PC-3 (cell line): ENCODE measurements around the gene ENTPD1.

Experiments
- CTCF ChIP-seq: fragments of 300-600 bp; sonication (generic); conservative IDR thresholded peaks from 2 replicates; pipeline ENCODE4 v1.5.1; 2017; ENCODE audit warnings: antibody characterized with exemption, low read depth, mild to moderate bottlenecking, low read length
- EZH2 ChIP-seq: fragments of 300-600 bp; sonication (generic); IDR thresholded peaks from one replicate; pipeline ENCODE4 v1.6.1; 2017; ENCODE audit warnings: antibody characterized with exemption, mild to moderate bottlenecking, low read length; ENCODE audit not compliant: unreplicated experiment

DNA sequence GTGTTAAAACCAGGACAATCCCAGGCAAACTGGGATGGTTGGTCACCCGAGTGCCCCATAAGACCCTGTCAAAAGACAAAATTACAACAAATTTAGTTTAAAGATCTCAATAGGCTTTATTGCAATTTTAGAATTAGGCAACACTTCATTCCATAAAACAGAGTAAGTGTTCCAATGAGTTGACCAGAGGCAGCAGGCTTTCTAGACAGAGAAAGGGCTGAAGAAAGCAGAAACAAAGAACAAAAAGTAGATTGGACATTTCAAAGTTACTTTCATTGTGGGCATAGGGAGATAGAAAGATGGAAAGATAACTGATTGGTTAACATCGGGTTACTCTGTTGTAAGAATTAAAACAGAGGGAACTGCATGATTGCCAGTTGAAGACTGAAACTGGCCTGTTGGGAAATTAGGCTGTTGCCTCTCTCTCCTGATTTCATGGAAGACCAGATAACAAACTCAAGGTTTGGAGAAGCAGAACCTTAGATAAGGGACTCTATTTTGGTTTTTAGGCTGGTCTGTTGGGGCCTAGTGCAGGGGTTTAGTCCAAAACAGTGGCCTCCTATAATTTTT lies 36.3 kb downstream of the ENTPD1 start:
- TF ChIP-seq CTCF = no peak
- TF ChIP-seq EZH2 = no peak
